HG02642 (cell line): ENCODE data around the gene ANO4.
"Not testable (repeated sequence)": the region's sequence is repeated elsewhere in the genome, so short reads cannot be mapped to it uniquely, and the experiment has no call there.

Experiments
- ATAC-seq: cut with Tn5 transposase; IDR thresholded peaks from one replicate; pipeline ENCODE4 v1.9.1; 2021; ENCODE audit warnings: mild to moderate bottlenecking; ENCODE audit not compliant: unreplicated experiment, poor library complexity

Gene ANO4

GRCh38 chr12:101019667-101020066 is 225.1 kb downstream of the ANO4 start:
- no peak for ATAC-seq

- no peak for ATAC-seq
Measured at GRCh38 chr12:101021442-101021841, 226.9 kb downstream of the ANO4 start.

GRCh38 chr12:101021911-101022388 is 227.4 kb downstream of the ANO4 start:
- no peak for ATAC-seq

DNA sequence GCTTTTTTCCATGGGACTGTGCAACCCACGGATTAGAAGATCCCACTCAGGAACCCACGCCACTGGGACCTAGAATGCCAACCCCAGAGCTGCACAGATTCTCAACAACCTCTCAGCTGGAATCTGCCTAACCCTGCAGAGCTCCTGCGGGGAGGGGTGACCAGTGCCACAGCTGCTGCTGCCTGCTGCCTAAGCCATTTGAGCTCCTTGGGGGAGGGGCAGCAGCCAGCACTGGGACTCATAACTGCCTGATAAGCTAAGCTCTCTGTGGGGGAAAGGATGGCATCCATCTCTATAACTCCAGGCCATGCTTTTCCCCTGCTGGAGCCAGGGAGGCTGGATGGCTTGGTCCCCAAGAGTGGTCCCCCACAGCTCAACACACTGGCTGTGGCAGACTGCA is 232.6 kb downstream of the ANO4 start:
- ATAC-seq = no peak

DNA sequence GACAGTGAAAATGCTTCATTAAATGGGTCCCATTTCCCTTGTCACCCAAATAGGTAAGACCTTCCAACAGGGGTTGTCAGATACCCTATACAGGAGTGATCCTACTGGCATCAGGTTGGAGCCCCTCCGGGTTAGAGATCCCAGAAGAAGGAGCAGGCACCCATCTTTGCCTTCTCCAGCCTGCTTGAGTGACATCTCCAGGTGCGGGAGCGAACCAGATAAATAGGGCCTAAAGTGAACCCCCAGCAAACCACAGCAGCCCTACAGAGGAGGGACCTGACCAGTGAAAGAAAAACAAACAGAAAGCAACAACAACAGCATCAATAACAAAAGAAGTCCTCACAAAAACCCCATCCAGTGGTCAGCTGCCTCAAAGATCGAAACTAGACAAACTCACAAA is 233.2 kb downstream of the ANO4 start:
- no peak for ATAC-seq

DNA sequence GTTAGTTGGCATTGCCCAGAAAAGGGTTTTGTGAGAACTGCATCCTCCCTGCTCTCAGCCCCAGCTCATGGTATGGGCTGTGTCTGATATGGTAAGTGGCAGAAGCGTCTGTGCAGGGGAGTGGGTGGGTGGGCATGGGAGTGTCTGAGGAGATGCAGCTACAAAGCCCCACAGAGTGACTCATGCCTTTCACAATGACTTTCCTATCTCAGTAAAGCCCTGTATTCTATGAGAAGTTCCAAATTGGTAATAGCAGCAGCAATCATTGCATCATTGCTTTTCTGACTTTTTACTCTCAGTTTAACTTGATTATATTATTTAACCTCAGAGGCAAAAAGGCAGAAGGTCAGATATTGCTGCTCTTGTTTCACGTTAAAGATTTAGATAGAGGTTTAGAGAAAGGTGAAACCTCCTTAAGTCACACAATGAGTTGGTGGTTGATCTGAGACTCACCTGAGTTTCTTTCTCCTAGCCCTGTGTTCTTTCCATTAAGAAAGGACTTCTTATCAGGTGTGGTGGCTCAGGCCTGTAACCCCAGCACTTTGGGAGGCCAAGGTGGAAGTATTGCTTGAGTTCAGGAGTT is 243.8 kb downstream of the ANO4 start:
- no peak for ATAC-seq

GRCh38 chr12:101039848-101040531 is 245.4 kb downstream of the ANO4 start:
- ATAC-seq = no peak

- no peak for ATAC-seq
Measured at GRCh38 chr12:101040936-101041335, 246.4 kb downstream of the ANO4 start.

DNA sequence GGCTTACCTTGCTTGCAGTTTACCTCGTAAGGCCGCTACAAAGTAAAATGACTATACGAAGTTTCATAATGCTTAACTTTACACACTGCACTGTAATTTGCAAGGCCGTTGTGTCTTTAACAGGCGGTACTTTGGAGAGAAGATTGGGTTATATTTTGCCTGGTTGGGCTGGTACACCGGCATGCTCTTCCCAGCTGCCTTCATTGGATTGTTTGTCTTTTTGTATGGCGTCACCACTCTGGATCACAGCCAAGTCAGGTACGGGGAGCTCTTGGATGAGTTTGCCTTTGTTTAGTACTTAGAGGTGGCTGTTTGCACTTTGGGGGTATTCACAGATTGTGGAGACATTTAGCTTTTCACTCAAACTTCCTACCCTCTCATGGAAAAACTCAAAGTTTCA is 247.6 kb downstream of the ANO4 start:
- ATAC-seq = no peak

GRCh38 chr12:101044512-101045059 is 250.0 kb downstream of the ANO4 start:
- no peak for ATAC-seq

DNA sequence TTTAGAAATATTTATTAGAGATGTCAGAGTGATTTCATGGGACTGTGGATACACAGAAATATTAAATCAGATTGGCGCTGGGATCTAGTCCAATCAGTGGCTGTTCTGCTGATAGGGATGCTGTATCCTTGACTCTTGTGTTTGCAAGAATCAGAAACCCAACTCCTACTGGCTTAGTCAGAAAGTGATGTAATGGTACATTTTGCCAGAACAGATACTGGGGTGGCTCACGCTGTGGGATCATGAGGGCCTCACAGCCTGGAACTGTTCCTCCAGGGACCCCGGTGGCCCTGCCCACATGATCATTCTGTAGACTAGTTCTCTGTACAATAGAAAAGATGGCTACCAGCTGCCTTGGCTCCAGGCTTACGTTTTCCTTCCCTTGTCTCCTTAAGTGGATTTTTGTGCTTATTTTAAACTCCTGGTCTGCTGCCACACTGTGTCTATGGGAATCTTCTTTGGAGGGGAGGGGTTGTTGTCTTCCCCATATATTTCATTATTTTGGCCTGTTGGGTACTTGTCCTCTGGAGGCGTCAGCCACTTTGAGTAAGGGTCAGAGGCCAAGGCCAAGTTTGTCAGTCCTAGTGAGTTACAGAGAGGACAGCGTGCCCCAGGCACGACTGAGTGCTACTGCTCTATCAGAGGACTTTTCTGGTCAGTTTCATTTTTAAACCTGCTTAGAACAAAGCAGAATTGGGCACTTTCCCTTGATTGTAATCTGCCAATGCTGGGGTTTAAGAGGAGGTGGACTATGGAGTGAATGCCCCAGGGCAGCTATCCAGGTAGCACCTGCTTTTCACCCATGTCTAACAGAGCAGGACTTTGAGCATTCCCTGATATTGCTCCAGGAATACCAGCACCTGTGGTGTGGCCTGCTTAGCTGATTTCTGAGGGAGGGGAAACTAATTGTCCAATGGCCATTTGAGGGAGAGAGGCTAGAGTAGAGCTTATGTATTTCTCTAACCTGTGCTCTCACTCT is 251.2 kb downstream of the ANO4 start:
- no peak for ATAC-seq

GRCh38 chr12:101047652-101048051 is 253.1 kb downstream of the ANO4 start:
- ATAC-seq = no peak

- ATAC-seq = no peak
Measured at GRCh38 chr12:101050631-101051030, 256.1 kb downstream of the ANO4 start.

- ATAC-seq = no peak
Measured at GRCh38 chr12:101051151-101051550, 256.6 kb downstream of the ANO4 start.

DNA sequence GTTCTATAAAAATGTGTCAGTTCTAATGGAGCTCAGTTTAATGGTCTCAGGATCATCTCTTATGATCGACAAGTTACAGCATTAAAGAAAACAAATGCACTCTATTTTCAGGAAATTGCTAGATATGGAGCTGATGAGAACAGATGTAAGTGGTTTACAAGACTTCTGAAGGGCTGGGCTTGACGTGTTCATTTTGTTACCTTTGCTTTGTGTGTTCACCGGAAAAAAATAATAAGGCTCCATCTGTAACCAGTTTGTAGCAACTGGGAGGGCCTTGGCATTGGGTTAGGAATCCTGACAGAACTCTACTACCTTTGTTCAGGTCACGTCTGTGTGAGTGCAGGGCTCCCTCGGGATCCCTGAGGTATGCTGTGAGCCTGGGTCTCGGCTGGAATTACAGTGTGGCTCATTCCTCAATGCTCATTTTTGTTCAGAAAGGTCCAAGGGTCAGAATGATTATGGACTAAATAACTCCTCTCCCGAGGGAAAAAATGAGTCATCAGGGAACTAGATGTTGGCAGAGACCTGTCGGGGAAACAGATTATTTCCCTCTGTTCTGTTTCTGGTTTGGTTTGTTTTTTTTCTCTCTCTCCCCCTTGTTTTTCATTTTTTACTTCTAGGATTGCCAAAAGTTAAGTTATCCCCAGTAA is 257.4 kb downstream of the ANO4 start:
- ATAC-seq = no peak

- no peak for ATAC-seq
Measured at GRCh38 chr12:101053203-101053602, 258.6 kb downstream of the ANO4 start.

DNA sequence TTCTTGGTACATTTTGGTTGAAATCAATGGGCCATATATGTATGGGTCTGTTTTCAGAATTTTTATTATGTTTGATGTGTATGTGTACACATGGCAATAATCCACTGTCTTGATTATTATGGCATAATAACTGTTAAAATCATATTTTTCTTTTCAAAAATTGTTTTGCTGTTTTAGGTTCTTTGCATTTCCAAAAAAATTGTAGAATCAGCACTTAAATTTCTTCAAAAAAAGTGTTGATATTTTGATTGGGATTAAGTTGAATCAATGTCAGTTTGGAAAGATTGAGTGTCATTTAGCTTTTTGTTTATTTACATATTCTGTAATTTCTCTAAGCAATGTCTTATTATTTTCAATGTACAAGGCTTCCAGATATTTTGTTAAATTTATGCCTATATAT is 261.4 kb downstream of the ANO4 start:
- ATAC-seq = no peak

DNA sequence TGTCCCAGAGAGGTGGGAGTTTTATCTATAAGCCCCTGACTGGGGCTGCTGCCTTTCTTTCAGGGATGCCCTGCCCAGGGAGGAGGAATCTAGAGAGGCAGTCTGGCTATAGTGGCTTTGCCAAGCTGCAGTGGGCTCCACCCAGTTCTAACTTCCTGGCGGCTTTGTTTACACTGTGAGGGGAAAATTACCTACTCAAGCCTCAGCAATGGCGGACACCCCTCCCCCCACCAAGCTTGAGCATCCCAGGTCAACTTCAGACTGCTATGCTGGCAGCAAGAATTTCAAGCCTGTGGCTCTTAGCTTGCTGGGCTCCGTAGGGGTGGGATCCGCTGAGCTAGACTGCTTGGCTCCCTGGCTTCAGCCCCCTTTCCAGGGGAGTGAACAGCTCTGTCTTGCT is 267.9 kb downstream of the ANO4 start:
- ATAC-seq = not testable (repeated sequence)

DNA sequence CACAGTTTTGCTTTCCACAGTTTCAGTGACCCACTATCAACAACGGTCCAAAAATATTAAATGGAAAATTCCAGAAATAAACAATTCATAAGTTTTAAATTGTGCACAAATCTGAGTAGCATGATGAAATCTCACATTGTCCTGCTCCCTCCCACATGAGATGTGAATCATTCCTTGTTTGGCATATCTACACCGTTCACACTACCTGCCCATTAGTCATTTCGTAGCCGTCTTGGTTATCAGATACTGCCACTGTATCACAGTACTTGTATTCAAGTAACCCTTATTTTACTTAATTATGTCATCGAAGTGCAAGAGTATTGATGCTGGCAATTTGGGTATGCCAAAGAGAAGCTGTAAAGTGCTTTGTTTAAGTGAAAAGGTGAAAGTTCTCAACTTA is 270.1 kb downstream of the ANO4 start:
- no peak for ATAC-seq

DNA sequence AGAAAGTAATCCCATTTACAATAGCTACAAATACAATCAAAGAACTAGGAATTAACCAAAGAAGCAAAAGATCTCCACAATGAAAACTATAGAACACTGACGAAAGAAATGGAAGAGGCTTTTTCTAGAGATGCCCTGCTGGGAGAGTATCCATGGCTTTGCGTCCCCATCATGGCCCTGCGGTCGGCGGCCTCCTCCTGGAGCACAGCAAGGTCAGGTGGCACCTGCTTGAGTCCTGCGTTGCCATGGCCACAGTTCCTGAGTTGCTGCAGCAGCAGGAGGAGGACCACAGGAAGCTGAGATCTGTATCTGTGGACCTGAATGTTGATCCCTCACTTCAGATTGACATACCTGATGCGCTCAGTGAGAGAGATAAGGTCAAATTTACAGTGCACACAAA is 271.9 kb downstream of the ANO4 start:
- no peak for ATAC-seq
